Breast epithelium (tissue), 4 donors: ENCODE measurements around the gene KISS1. TPM values are rescaled to one million over a fixed set of nuclear protein-coding genes. Genes with fewer than 3 reads are reported as not detected.

Experiments
- DNase-seq, 2 donors: peaks; one replicate each; pipeline ENCODE4 v3.0.0-alpha.2; 2019; ENCODE audit warnings: low spot score in 2 of 2
- H3K27ac ChIP-seq, 2 donors: fragments of 200-600 bp; sonication (generic) in 1 of 2; one replicate each; pipeline ENCODE4 v1.5.1; 2016 to 2019; ENCODE audit warnings: mild to moderate bottlenecking in 1 of 2
- H3K27me3 ChIP-seq, 2 donors: fragments of 200-600 bp; sonication (generic) in 1 of 2; one replicate each; pipeline versions ENCODE4 v1.5.1 to v1.6.0; 2017 to 2019; ENCODE audit warnings: control low read depth in 1 of 2, mild to moderate bottlenecking in 1 of 2
- H3K36me3 ChIP-seq: fragments of 200-600 bp; one replicate; pipeline ENCODE4 v1.5.1; 2019
- H3K4me1 ChIP-seq, 2 donors: fragments of 200-600 bp; sonication (generic); one replicate each; pipeline ENCODE4 v1.5.1; 2016 to 2019; ENCODE audit warnings: control low read depth in 1 of 2
- H3K4me3 ChIP-seq, 3 donors: fragments of 200-600 bp; sonication (generic); 1 replicate in 2 of 3; 2 replicates in 1 of 3; pipeline ENCODE4 v1.5.1; 2016 to 2019; ENCODE audit warnings: mild to moderate bottlenecking in 3 of 3, moderate library complexity in 2 of 3
- H3K9me3 ChIP-seq, 2 donors: fragments of 200-600 bp; sonication (generic) in 1 of 2; one replicate each; pipeline ENCODE4 v1.5.1; 2016 to 2019; ENCODE audit warnings: control low read depth in 1 of 2
- POLR2A ChIP-seq: fragments of 450-650 bp; IDR thresholded peaks from one replicate; pipeline ENCODE4 v1.6.1; 2016; ENCODE audit warnings: antibody characterized with exemption, mild to moderate bottlenecking, moderate library complexity
- POLR2AphosphoS5 ChIP-seq, 3 donors: sonication (generic); formaldehyde crosslinking; IDR thresholded peaks; one replicate each; pipeline ENCODE4 v1.6.1; 2017; ENCODE audit warnings: antibody characterized with exemption in 3 of 3
- intact Hi-C: fragments of 100-400 bp; cut with DNase I; formaldehyde crosslinking; loops from one replicate; pipeline ENCODE4 v1.15.1; 2023; ENCODE audit warnings: low total_unique reads
- total RNA-seq, 3 donors: library from RNA; depleted of rRNA; stranded (reverse); fragments of >200 nt; gene quantifications; one replicate each; pipeline ENCODE4 v1.1.0, GENCODE V29; 2016
- TF ChIP-seq, protein P1 (sequence below), 3 donors: fragments of 450-650 bp; IDR thresholded peaks; one replicate each; pipeline ENCODE4 v1.5.1; 2016 to 2017; ENCODE audit warnings: antibody characterized with exemption in 3 of 3, mild to moderate bottlenecking in 3 of 3, moderate library complexity in 3 of 3

Gene KISS1
- total RNA-seq, 3 donors from 2014 or later, result not detected

DNA sequence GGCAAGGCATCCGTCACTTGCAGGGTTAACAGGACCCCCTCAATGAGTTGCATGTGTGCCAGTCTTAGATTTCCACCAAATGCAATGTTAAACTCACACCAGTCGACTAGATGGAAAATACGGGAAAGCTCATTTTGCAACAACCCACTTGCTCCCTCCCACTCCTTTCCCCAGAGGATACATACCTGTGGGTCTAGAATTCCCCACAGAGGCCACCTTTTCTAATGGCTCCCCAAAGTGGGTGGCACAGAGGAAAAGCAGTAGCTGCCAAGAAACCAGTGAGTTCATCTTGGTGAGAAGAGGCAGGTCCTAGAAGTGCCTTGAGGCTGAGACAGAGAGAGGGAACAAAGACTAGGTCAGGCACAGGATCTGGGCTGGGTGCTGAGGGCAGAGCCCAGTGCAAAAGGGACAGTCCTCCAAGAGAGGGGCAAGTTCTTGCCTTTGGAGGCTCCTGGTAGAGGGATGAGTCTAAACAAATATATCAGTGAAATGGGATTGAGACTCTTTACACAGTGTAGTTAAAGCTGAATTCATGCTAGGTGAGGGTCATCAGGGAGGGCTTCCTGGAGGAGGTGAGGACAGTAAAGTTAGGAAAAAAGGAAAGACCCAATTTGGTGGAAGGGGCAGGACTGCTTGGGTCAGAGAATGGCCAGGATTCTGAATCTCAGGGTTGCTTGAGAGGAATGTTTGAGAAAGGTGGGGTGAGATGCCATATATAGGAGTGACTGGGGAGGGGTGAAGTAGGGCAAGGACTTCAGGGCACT lies 3.5 kb downstream of the KISS1 start:
- H3K27me3 ChIP-seq, result no peaks in the 10 kb centered on the region
- H3K4me3 ChIP-seq, result no peak overlapping the region
- peak in 1 of 2 donors; percentile 80 for DNase-seq
- H3K9me3 ChIP-seq, result no peaks in the 10 kb centered on the region
- intact Hi-C loops, result no loop called here
- no peaks in the 10 kb centered on the region for H3K36me3 ChIP-seq
- no peaks in the 10 kb centered on the region for H3K4me1 ChIP-seq
- TF ChIP-seq, protein P1, sequence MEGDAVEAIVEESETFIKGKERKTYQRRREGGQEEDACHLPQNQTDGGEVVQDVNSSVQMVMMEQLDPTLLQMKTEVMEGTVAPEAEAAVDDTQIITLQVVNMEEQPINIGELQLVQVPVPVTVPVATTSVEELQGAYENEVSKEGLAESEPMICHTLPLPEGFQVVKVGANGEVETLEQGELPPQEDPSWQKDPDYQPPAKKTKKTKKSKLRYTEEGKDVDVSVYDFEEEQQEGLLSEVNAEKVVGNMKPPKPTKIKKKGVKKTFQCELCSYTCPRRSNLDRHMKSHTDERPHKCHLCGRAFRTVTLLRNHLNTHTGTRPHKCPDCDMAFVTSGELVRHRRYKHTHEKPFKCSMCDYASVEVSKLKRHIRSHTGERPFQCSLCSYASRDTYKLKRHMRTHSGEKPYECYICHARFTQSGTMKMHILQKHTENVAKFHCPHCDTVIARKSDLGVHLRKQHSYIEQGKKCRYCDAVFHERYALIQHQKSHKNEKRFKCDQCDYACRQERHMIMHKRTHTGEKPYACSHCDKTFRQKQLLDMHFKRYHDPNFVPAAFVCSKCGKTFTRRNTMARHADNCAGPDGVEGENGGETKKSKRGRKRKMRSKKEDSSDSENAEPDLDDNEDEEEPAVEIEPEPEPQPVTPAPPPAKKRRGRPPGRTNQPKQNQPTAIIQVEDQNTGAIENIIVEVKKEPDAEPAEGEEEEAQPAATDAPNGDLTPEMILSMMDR (IDR thresholded peaks at IDR 0.05), result no peak
- TF ChIP-seq POLR2AphosphoS5 (IDR thresholded peaks at IDR 0.05), result peak in 1 of 3 donors; percentile 15
- no peak overlapping the region for H3K27ac ChIP-seq

DNA sequence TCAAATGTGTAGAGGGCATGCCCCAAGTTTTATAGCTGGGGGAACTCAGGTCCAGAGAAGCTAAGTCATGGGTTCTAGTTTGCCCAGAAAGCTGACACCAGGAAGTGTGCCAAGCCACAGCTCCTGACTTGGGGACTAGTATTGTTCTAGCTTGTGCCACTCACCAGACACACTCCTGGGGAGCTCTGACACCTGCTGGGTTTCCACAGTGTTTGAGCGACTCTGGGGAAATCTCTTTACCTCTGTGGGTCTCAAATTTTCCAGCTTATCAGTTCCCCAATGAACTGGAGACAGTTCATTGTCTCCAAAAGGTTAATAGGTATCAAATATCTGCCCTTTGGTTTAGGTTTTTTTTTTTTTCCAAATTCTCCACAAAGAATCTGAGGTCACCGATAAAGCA lies 4.2 kb downstream of the KISS1 start:
- H3K36me3 ChIP-seq, result no peaks in the 10 kb centered on the region
- TF ChIP-seq, protein P1 (IDR thresholded peaks at IDR 0.05), result no peak
- TF ChIP-seq POLR2A (no peak), POLR2AphosphoS5 (IDR thresholded peaks at IDR 0.05) (no peak)
- no peaks in the 10 kb centered on the region for H3K4me1 ChIP-seq
- H3K9me3 ChIP-seq, result no peaks in the 10 kb centered on the region
- no peak overlapping the region for H3K4me3 ChIP-seq
- intact Hi-C loops, result no loop called here
- DNase-seq, result no peak
- H3K27ac ChIP-seq, result peak overlapping the region; percentile 20 to 61
- H3K27me3 ChIP-seq, result no peaks in the 10 kb centered on the region

DNA sequence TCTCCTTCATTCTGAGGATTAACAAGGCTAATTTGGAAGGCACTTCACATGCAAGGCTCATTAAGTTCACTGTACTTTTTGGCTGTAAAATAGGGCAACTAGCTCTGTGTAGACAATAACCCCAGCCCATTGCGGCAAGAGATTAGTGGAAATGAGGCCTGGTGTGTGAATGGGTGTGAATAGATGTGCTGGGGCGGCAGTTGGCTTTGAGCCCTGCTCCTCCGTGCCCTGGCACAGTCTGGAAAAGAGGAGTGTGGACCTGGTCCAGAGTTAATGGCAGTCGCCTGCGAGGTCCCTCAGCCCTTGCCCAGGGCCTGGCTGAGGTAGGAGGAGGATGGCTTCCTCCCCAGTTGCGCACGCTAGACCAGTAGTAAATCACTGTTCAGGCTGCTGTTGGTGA lies 4.8 kb downstream of the KISS1 start:
- Histone ChIP-seq H3K4me3 (no peak overlapping the region), H3K27ac (peak overlapping the region; percentile 20 to 61), H3K36me3 (no peaks in the 10 kb centered on the region), H3K27me3 (no peaks in the 10 kb centered on the region), H3K4me1 (no peaks in the 10 kb centered on the region), H3K9me3 (no peaks in the 10 kb centered on the region)
- no peak for DNase-seq
- TF ChIP-seq POLR2A (no peak), POLR2AphosphoS5 (IDR thresholded peaks at IDR 0.05) (no peak)
- TF ChIP-seq, protein P1 (IDR thresholded peaks at IDR 0.05), result no peak
- intact Hi-C loops, result no loop called here

DNA sequence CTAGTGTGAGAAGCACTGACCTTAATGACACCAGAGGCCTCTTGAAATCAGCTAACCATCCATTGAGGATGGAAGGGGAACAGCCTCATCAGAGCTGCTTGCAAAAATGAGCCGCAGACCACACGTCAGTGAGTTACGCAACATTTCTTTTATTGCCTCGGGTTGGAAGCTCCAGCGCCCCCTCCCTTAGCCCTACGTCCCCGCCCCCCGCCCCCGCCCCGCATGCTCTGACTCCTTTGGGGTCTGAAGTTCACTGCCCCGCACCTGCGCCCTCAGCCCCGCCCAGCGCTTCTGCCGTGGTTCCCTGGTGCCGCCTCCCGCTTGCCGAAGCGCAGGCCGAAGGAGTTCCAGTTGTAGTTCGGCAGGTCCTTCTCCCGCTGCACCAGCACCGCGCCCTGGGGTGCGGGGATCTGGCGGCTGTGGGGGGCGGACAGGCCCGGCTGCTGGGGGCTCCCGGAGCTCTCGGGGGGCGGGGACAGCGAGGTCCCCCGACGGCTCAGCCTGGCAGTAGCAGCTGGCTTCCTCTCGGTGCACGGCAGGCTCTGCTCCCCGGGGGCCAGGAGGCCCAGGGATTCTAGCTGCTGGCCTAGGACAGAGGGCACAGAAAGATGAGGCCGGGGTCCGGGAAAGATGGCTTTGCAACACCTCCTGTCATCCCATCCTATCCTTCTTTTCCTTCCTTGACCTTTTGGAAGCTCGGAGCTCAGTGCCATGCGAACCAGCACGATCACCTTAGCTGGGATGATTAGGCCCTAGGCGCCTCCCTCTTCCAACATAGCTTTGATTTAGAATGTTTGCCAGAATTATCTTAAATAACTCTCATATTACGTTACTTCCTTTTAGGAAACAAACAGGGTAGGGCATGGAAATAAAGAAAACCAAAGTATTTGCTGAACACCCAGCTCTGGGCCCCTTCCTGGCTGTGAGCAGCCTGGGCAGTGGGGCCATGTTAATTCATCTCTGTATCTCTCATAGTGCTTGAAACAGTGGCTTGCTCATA lies 5.8 kb downstream of the KISS1 start:
- DNase-seq, result no peak
- Histone ChIP-seq H3K4me3 (peak overlapping the region; percentile 23 to 57 (median 37)), H3K4me1 (no peaks in the 10 kb centered on the region), H3K9me3 (no peaks in the 10 kb centered on the region), H3K27ac (peak overlapping the region; percentile 8 to 20), H3K27me3 (no peaks in the 10 kb centered on the region), H3K36me3 (no peaks in the 10 kb centered on the region)
- TF ChIP-seq, protein P1 (IDR thresholded peaks at IDR 0.05), result no peak
- TF ChIP-seq POLR2AphosphoS5 (IDR thresholded peaks at IDR 0.05), result no peak
- no peak for TF ChIP-seq POLR2A
- intact Hi-C loops, result no loop called here
